SJSA1 (cell line): ENCODE measurements around the gene DMD. TPM values are rescaled to one million over a fixed set of nuclear protein-coding genes. Genes with fewer than 3 reads are reported as not detected.

Experiments
- DNase-seq, 2 experiments: peaks; one replicate each; pipeline ENCODE4 v3.0.0-alpha.2; 2015 to 2020; ENCODE audit warnings: low spot score in 2 of 2, low read depth in 1 of 2
- H3K27ac ChIP-seq: fragments of 250-450 bp; sonication (Bioruptor Pico); 2 replicates; pipeline ENCODE4 v1.5.1; 2020; ENCODE audit warnings: mild to moderate bottlenecking, moderate library complexity
- H3K27me3 ChIP-seq: fragments of 250-450 bp; sonication (Bioruptor Pico); replicated peaks from 2 replicates; pipeline ENCODE4 v1.5.1; 2020; ENCODE audit warnings: mild to moderate bottlenecking, moderate library complexity
- H3K36me3 ChIP-seq: fragments of 250-450 bp; sonication (Bioruptor Pico); 2 replicates; pipeline ENCODE4 v1.5.1; 2020; ENCODE audit warnings: mild to moderate bottlenecking
- H3K4me1 ChIP-seq: fragments of 250-450 bp; sonication (Bioruptor Pico); replicated peaks from 2 replicates; pipeline ENCODE4 v1.6.1; 2021; ENCODE audit warnings: mild to moderate bottlenecking
- H3K4me3 ChIP-seq: fragments of 250-450 bp; sonication (Bioruptor Pico); 2 replicates; pipeline ENCODE4 v1.5.1; 2020; ENCODE audit warnings: mild to moderate bottlenecking
- H3K9me3 ChIP-seq: fragments of 250-450 bp; sonication (Bioruptor Pico); replicated peaks from 2 replicates; pipeline ENCODE4 v1.5.1; 2020; ENCODE audit warnings: mild to moderate bottlenecking
- total RNA-seq: library from RNA; depleted of rRNA; stranded (reverse); fragments of >200 nt; shearing (Covaris generic); gene quantifications from 2 replicates; pipeline ENCODE4 v1.2.3, GENCODE V29; 2014

DMD gene
- total RNA-seq, 1 experiment from 2014 or later, result 6.8 TPM

GRCh38 chrX:32495855-32496254 is 715.5 kb downstream of the DMD start:
- no peak for DNase-seq
- no peaks in the 10 kb centered on the region for H3K27me3 ChIP-seq
- no peaks in the 10 kb centered on the region for H3K36me3 ChIP-seq
- H3K9me3 ChIP-seq, result no peaks in the 10 kb centered on the region
- H3K4me1 ChIP-seq, result no peaks in the 10 kb centered on the region
- H3K27ac ChIP-seq, result no peak overlapping the region
- no peak overlapping the region for H3K4me3 ChIP-seq

GRCh38 chrX:32489125-32489524 is 722.2 kb downstream of the DMD start:
- Histone ChIP-seq H3K9me3 (no peaks in the 10 kb centered on the region), H3K27me3 (no peaks in the 10 kb centered on the region), H3K36me3 (no peaks in the 10 kb centered on the region), H3K27ac (no peak overlapping the region), H3K4me1 (no peaks in the 10 kb centered on the region), H3K4me3 (no peak overlapping the region)
- DNase-seq, result no peak

- Histone ChIP-seq H3K27me3 (no peaks in the 10 kb centered on the region), H3K4me3 (no peak overlapping the region), H3K4me1 (no peaks in the 10 kb centered on the region), H3K36me3 (no peaks in the 10 kb centered on the region), H3K27ac (no peak overlapping the region), H3K9me3 (no peaks in the 10 kb centered on the region)
- no peak for DNase-seq
These were observed 727.7 kb downstream of the DMD start for GRCh38 chrX:32483534-32484136.

GRCh38 chrX:32480019-32480418 is 731.3 kb downstream of the DMD start:
- DNase-seq, result no peak
- Histone ChIP-seq H3K27ac (no peak overlapping the region), H3K9me3 (no peaks in the 10 kb centered on the region), H3K27me3 (no peaks in the 10 kb centered on the region), H3K4me3 (no peak overlapping the region), H3K36me3 (no peaks in the 10 kb centered on the region), H3K4me1 (no peaks in the 10 kb centered on the region)

DNA sequence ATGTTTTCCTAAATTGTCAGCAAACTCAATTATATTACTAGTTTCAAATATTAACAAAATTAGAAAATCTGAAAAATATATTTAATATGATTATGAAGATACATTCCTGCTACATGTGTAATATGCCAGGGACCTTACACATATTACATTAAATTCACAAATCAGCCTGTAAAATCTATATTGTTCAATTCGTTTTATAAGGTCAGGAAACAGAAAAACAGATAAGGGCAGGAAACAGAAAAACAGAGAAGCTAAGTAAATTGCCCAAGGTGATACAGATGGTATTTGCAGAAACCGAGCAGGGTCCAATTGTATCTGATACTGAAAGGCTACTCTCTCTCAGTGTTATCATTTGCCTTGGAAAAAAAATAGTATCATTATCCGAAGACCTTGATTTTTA is 739.0 kb downstream of the DMD start:
- no peaks in the 10 kb centered on the region for H3K27me3 ChIP-seq
- no peaks in the 10 kb centered on the region for H3K4me1 ChIP-seq
- no peak overlapping the region for H3K27ac ChIP-seq
- H3K9me3 ChIP-seq, result no peaks in the 10 kb centered on the region
- no peaks in the 10 kb centered on the region for H3K36me3 ChIP-seq
- H3K4me3 ChIP-seq, result no peak overlapping the region
- DNase-seq, result no peak

- no peak for DNase-seq
- Histone ChIP-seq H3K27me3 (no peaks in the 10 kb centered on the region), H3K9me3 (no peaks in the 10 kb centered on the region), H3K4me1 (no peaks in the 10 kb centered on the region), H3K36me3 (no peaks in the 10 kb centered on the region), H3K27ac (no peak overlapping the region), H3K4me3 (no peak overlapping the region)
These were observed 755.6 kb downstream of the DMD start for GRCh38 chrX:32455704-32456103.

GRCh38 chrX:32451954-32452695 is 759.2 kb downstream of the DMD start:
- H3K4me1 ChIP-seq, result no peaks in the 10 kb centered on the region
- no peak overlapping the region for H3K27ac ChIP-seq
- no peaks in the 10 kb centered on the region for H3K9me3 ChIP-seq
- H3K27me3 ChIP-seq, result no peaks in the 10 kb centered on the region
- no peak for DNase-seq
- no peak overlapping the region for H3K4me3 ChIP-seq
- no peaks in the 10 kb centered on the region for H3K36me3 ChIP-seq

DNA sequence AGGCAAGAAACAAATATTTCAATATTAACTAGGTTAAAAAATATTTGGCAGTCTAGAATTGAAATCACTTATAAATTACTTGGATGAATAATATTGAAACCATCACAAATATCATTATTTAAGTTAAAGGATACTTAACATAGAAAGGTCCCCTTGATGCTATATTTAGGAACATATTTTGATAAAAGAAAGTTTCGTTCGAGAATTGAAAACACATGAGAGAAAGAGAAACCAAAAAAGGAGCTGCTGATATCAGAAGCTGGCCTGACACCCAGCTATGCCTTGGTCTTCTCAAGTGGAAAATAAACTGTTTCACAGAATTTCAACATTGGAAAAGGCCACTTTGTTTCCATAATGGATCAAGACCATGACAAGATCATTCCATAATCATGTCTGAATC is 762.4 kb downstream of the DMD start:
- no peak overlapping the region for H3K4me3 ChIP-seq
- no peaks in the 10 kb centered on the region for H3K9me3 ChIP-seq
- H3K4me1 ChIP-seq, result no peaks in the 10 kb centered on the region
- H3K27ac ChIP-seq, result no peak overlapping the region
- H3K36me3 ChIP-seq, result no peaks in the 10 kb centered on the region
- no peak for DNase-seq
- H3K27me3 ChIP-seq, result no peaks in the 10 kb centered on the region

GRCh38 chrX:32448320-32448719 is 763.0 kb downstream of the DMD start:
- Histone ChIP-seq H3K27me3 (no peaks in the 10 kb centered on the region), H3K36me3 (no peaks in the 10 kb centered on the region), H3K4me1 (no peaks in the 10 kb centered on the region), H3K4me3 (no peak overlapping the region), H3K9me3 (no peaks in the 10 kb centered on the region), H3K27ac (no peak overlapping the region)
- DNase-seq, result no peak

GRCh38 chrX:32447640-32448039 is 763.7 kb downstream of the DMD start:
- no peak overlapping the region for H3K4me3 ChIP-seq
- no peaks in the 10 kb centered on the region for H3K27me3 ChIP-seq
- no peak overlapping the region for H3K27ac ChIP-seq
- no peaks in the 10 kb centered on the region for H3K9me3 ChIP-seq
- no peaks in the 10 kb centered on the region for H3K4me1 ChIP-seq
- no peaks in the 10 kb centered on the region for H3K36me3 ChIP-seq
- no peak for DNase-seq

DNA sequence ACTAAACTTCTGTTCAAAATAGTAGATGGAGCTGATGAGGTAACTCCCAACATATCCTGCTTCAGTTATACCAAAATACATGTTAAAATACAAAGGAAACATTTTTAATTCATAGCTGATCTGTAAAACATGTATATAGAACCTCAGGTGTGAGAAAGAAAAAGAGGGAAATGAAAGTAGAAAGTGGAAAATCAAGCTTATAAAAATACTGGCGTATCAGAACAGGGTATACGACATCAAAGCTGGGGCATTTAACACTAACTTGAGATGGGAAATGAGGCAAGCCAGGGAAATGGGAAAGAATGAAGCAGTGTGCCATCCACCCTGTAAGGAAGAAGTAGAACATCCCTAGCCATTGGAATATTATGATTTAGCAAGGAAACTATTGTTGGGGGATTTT is 767.5 kb downstream of the DMD start:
- no peaks in the 10 kb centered on the region for H3K9me3 ChIP-seq
- no peak for DNase-seq
- H3K27ac ChIP-seq, result no peak overlapping the region
- no peaks in the 10 kb centered on the region for H3K36me3 ChIP-seq
- H3K4me1 ChIP-seq, result no peaks in the 10 kb centered on the region
- H3K4me3 ChIP-seq, result no peak overlapping the region
- no peaks in the 10 kb centered on the region for H3K27me3 ChIP-seq

DNA sequence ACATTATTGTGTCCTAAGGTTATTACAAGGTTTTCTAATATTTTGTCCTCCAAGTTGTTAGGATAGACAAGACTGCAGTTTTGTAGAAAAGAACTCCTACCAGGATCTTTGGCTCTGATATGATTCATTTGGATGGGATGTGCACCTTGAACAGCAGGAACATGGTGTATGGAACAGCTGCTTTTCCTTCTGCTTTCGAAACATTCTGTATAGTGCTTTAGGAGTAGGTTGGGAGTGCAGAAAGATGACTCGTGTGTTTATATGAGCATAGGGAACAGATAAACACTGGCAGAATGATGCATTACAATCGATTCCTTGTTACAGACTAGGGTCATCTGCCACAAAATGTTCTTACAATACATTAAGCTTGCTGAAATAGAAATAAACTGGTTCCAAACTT is 790.1 kb downstream of the DMD start:
- H3K4me1 ChIP-seq, result no peaks in the 10 kb centered on the region
- DNase-seq, result no peak

GRCh38 chrX:32408389-32408788 is 803.0 kb downstream of the DMD start:
- no peak for DNase-seq

More for the DNA sequence above, 790.1 kb downstream of the DMD start:
- Histone ChIP-seq H3K9me3 (no peaks in the 10 kb centered on the region), H3K4me3 (no peak overlapping the region), H3K36me3 (no peaks in the 10 kb centered on the region), H3K27ac (no peak overlapping the region), H3K27me3 (no peaks in the 10 kb centered on the region)

GRCh38 chrX:32397562-32398216 is 813.7 kb downstream of the DMD start:
- no peaks in the 10 kb centered on the region for H3K9me3 ChIP-seq
- H3K27ac ChIP-seq, result no peak overlapping the region
- H3K36me3 ChIP-seq, result no peaks in the 10 kb centered on the region
- H3K4me1 ChIP-seq, result no peaks in the 10 kb centered on the region
- DNase-seq, result no peak
- H3K4me3 ChIP-seq, result no peak overlapping the region
- no peaks in the 10 kb centered on the region for H3K27me3 ChIP-seq

More at GRCh38 chrX:32408389-32408788, 803.0 kb downstream of the DMD start:
- H3K4me3 ChIP-seq, result no peak overlapping the region
- H3K9me3 ChIP-seq, result no peaks in the 10 kb centered on the region
- H3K36me3 ChIP-seq, result no peaks in the 10 kb centered on the region
- H3K27me3 ChIP-seq, result no peaks in the 10 kb centered on the region
- H3K27ac ChIP-seq, result no peak overlapping the region
- no peaks in the 10 kb centered on the region for H3K4me1 ChIP-seq
